ENCODE data around the gene MICB.

The MICB gene

DNA sequence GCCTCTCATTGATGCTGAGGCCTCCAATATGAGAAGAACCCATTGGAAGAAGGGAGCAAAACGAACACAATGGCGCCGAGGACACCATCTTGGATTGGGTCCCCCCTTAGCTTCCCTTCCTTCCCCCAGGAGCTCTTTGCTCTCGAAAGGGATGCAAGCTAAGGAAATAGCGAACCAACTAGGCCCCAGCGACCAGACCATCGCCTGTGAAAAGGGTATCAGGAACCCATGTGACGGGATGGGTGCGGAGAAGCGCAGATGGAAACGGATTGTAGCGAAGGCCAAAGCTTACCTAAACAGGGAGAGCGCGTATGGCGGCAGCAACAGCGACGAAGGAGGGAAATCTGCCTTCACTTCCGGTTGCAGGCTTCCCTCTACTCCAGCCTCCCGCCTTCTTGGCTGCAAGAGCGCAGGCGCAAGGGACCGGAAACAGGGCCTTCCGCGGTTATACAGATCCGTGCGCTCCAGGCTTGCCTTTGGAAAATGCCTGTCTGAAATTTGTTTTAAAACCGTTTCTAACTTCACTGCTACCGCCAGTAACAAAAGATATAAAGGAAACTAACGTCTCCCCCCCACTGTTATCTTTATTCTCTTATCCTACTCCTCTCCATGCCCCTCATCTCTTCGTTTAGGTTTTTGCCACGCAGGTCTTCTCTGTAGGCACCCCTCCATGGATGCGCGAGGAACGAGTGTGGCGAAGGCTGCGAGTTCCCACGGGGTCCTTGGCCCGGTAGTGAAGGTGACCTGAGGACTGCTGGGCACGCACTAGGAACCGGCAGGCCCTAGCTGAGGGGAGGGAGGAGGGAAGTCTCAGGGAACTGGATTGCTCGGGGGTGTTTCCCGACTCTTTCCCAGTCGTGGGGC is 43.9 kb downstream of the MICB start, which contains the start of gene DDX39B:
DDX39B (minus strand) TSS at position 346 of the 864 bp plus-strand sequence. CDS start 1,471 bp downstream, outside the sequence.
- peak; percentile 97 for DNase-seq

DNA sequence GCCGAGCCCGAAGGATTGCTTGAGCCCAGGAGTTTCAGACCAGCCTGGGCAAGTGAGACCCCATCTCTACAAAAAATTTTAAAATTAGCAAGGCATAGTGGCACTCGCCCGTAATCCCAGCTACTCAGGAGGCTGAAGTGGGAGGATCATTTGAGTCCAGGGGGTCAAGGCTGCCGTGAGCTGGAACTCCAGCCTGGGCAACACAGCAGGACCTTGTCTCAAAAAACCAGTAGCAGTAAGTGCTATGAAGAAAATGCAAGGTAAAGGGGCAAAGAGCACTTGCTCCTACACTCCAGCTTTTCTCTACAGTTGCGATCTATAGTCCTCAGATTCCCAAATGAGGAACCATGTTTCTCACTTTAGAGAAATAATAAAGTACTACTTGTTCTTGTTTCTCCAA is 45.7 kb downstream of the MICB start:
- no peak for DNase-seq

DNA sequence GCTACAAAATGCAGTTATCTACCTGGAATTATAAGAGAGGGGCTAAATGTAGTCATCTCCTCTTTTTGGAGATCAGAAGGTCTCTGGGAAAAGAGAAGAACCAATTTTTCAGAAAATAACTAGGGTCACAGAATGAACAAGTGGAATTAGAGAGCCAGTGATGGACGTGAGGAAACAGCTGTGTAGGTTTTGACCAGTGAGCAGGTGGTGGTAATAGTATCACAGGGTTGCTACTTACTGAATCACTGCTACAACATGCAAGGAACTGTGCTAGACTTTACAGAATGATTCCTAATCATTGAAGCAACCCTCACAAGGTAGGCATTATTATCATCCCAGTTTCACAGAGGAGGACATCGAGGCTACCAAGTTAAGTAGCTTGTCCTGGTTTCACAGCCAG is 46.7 kb downstream of the MICB start:
- no peak for DNase-seq

DNA sequence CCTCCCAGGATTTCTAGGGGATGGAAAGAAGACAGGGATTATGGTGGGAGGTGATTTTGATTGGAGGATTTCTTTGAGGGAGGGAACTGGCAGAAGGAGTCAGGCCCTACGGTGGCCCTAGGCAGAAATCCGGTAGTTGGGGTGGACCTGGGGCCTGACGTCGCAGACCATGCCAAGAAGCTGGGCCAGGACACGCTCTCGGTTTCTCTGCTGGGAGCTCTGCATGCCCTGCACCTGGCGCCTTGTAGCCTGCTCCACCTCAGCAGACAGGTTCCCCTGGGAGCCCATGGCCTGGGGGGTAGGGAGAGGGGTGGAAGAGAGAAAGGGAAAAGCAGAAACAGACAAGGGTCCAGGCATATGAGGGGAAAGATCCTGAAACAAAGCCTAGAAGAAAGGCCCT is 47.3 kb downstream of the MICB start:
- no peak for DNase-seq

DNA sequence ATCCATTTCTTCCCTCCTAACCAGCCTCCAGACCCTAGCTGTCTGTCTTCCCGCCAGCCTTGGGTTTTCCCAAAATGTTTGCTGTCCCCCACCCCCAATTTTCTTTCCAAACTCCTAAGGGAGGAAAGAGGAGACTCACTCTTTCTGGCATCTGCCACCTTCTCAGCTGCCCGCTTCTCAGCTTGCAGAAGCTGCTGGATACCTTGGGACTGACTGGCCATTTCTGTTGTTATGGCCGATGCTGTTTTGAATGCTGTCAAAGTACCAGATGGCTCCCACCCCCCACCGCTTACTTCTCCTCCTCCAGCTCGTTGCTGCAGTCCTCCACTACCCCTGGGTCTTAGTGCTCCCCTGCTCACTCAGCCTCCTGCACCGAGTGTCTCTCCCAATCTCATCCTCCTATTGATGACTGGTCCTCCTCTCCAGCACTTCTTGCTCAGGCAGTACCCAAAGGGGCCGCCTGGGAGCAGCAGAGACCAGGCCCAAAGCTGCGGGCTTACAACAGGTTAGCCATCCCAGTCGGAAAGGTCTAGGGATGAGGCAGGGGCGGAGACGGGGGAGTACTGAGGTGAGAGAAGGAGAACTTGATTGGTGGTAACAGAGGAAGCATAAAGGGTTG is 48.5 kb downstream of the MICB start, which contains the start of gene ATP6V1G2:
ATP6V1G2 (minus strand) TSS at position 270 of the 619 bp plus-strand sequence; CDS start at position 221, 49 bp downstream.
- peak; percentile 92 for DNase-seq

DNA sequence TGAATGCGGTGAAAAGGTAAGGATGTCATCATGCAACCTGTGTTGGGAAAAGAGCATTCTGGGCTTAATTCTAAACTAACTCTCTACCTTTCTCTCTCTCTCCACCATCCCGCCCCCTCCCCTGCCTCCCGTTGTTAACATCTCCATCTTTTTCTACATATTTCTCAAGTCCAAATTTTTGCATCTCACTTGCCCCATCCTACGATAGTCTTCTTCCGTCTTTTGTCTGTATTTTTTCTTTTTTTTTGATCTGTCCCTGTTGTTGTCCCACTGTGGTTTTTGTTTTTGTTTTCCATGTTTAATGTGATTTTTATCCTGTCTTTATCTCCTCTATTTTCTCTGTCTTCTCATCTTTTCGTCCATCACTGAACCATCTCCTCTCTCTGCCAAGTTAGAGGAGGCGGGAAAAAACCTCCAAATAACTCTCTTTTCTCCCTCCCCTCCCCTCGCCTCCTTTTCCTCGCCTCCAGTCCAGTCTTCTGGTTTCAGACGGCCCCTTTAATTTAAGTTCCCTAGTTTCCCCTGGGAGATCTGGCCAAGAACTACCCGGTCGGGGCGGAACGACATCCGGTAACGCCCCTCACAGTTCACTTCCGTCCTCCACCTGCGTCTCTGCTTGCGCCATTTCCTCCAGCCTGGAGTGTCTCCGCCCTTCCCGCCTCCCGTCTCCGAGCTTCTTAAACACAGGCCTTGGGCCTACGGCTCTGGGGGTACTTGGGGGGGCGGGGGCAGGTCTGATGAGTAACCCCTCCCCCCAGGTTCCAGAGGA is 49.2 kb downstream of the MICB start, which contains the start of gene NFKBIL1:
NFKBIL1 (plus strand) TSS at position 651 of the 769 bp plus-strand sequence; CDS start at position 738, 87 bp downstream.
- DNase-seq = peak; percentile 98

DNA sequence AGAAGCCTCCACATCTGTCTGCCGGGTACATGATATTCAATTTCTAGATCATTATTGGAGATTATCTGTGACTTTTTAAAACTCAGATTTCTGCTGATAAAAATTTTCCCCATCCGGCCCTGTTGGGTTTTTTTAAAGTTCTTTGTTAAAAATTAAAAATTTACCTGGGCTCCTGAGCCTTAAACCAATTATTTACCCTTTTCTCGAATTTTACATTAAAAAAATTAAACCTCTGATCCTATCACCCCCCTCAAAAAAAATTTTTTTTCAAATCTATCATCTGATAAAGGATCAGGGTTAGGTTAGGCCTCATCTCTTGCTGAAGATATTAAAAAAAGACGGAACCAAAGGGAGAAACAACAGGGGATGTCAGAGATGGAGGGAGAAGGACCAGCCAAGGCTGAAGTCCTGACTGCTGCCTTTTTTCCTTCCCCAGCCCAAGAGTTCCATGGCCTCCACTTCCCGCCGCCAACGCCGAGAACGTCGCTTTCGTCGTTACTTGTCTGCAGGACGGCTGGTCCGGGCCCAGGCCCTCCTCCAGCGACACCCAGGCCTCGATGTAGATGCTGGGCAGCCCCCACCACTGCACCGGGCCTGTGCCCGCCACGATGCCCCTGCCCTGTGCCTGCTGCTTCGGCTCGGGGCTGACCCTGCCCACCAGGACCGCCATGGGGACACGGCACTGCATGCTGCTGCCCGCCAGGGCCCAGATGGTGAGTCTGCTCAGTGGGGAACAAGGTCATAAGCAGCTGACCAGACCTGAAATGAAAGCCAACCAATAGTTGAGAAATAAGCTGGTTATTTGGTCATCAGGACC is 50.0 kb downstream of the MICB start:
- DNase-seq = no peak

DNA sequence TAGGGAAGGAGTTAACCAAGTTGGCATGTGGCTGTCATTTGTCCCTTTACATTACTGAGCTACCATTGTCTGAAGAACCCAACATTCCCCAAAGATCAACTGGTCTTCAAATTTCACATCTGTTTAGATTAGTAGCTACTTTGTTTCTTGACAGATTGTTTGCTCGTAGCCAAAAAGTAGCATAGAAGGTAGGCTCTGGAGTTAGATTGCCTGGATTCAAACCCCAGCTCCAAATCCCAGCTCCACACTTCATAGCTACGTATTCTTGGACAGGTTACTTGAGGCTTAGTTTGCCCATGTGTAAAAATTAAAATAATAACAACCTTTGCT is 50.6 kb downstream of the MICB start:
- no peak for DNase-seq

DNA sequence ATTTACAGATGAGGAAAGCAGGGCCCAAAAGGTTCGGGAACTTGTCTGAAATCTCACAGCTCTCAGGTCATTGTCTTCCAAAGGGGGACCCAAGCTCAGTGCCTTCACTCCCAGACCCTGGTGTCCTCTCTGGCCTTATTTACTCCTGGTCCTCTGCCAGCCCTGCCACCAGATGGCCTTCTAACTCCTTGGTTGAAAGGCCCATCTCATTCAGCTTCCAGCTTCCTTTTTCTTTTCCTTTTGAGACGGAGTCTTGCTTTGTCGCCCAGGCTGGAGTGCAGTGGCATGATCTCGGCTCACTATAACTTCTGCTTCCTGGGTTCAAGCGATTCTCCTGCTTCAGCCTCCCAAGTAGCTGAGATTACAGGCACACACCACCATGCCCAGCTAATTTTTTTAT is 53.4 kb downstream of the MICB start:
- peak; percentile 46 for DNase-seq

DNA sequence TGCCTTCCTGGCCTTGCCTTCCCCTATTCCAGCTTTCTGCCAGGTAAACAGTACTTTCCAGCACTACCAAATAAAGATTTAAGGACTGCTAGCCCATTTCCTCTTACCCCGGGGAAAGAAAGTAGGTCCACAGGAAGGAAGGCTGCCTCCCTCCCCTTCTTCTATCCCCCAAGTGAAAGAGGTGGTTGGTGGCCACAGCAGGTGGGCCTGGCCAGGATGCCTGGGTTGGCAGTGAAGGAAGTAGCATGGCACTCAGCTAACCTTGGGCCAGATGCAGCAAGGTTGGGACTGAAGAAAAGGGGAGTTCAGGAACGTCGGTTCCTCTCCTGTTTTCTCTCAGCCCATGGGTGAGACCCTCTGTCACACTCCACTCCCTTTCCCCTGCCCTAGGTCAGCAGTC is 58.4 kb downstream of the MICB start:
- DNase-seq = no peak

DNA sequence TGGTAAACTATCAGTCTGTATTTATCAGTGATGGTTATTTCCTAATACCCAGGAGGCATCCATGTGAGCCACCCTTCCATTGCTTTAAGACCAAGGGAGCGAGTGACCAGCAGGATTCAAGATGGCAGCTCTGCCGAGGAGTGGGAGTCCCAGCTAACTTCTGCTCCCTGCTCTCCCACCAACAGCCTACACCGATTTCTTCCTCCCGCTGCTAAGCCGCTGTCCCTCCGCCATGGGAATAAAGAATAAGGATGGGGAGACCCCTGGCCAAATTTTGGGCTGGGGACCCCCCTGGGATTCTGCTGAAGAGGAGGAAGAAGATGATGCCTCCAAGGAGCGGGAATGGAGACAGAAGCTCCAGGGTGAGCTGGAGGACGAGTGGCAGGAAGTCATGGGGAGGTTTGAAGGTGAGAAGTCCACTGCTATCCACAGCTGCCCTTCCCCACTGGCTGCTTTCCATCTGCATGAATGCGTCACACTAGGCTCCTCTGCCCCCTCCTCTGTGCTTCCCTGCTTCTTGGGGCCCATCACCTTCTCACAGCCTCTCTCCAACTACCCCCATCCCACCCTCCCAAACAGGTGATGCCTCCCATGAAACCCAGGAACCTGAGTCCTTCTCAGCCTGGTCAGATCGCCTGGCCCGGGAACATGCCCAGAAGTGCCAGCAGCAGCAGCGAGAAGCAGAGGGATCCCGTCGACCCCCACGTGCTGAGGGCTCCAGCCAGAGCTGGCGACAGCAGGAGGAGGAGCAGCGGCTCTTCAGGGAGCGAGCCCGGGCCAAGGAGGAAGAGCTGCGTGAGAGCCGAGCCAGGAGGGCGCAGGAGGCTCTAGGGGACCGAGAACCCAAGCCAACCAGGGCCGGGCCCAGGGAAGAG is 59.7 kb downstream of the MICB start:
- DNase-seq = no peak

DNA sequence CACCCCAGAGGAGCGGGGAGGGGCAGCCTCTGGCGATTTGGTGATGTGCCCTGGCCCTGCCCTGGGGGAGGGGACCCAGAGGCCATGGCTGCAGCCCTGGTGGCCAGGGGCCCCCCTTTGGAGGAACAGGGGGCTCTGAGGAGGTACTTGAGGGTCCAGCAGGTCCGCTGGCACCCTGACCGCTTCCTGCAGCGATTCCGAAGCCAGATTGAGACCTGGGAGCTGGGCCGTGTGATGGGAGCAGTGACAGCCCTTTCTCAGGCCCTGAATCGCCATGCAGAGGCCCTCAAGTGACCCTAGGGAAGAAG is 60.3 kb downstream of the MICB start:
- DNase-seq = no peak

DNA sequence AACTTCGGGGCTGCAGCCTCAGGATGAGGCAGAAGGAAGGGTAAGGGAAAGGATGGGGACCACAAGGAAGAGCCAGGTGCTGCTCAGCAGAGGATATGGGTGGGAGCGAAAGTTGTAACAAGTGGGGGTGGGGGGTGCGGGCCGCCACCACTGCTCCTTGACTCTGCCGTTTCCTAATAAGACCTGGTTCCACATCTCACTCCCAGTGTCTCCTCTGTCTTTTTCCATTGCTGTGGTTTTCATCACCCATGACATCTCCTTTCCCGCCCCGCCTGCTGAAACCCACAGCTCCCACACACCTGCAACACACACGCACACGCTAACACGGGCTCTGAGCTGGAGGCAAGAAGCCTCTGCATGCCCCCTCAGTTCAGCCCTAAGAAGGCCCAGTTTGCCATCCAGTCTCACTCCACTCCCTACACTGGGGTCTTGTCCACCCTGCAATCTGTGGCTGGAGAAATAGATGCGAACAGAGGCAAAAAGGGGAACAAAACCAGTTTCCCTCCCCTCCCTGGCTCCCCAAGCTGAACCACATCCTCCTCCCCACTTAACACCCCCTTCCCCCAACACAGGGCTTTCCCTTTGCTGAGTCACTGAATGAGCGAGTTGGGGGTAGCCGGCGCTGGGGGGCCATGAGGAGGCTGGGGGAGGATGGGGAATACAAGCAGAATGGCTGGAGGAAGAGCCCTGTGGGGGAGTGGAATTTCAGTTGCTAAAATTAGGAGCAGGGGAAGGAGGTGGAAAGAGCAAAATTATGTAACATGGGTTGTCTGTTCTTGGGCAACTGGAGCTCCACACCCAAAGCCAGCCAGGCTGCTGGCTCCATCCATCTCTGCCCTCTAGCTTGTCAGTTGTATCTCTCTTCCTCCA is 60.9 kb downstream of the MICB start:
- DNase-seq = peak; percentile 10

DNA sequence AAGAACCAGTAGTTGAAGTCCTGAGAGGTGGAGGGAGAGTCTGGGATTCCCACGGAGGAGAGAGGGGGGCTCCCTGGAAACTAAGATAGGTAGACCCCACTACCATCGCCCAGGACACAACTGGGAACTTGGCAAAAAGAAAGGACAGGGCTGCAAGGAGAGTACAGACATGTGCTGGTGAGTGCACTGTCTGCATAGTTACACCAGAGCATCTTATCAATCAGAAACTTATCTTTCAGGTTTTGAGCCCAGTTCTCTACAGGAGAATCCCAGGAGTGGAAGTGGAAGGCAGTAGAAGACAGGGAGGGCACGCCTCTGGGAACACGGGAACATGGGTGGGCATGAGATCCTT is 61.6 kb downstream of the MICB start:
- no peak for DNase-seq

DNA sequence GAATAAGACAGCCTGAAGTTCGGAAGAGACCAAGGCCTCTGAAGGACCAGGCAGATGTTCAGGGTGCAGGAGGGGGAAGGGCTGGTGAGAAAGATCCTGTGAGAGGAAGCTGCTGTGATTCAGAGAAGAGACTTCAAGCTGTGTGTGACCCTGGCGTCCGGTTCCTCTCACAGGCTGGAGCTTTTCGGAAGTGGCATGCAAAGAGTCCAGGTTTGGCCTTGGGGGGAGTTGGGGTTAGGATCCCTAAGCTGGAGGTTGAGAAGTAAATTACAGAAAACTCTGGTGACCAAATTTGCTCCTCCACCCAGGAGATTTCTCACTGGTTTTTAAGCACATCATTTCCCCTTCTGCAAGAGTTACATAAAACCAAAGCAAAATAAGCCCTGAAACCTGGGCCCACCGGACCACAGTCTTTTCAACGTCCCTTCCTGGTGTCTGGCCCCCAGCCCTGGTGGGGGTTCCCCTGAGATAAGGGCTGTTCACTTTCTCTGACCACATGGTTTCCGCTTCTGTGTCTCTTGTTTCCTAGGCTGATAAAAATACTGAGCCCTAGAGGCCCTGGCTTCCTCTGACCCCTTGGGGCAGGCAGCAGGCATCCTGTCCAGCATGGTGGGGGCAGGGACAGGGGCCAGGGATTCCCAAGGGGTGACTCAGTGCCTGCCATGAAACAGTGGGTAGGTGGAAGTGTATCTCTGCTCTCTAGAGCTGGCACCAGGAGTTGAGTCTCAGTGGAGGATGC is 62.2 kb downstream of the MICB start:
- DNase-seq = peak; percentile 80

DNA sequence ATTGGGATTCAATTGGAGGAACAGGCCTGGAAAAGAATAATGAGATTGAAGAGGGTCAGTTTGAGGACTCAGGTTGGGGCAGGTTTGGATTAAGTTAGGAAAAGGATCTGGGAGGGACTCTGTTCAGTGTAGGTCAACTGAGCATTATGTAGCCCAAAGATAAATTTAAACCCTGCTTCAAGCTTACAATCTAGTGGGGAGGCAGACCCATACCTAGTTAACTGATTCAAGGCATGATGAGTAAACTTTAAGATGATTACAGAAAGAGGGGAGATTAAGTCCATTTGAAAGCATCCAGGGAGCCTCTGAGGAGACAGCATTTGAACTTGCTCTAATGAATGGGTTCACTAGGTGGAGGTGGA is 62.7 kb downstream of the MICB start:
- no peak for DNase-seq

All from HCEC 1CT (cell line).